Measurements from ENCODE around the gene MAST1.

The MAST1 gene

GRCh38 chr19:12864721-12865715, 26.7 kb downstream of the MAST1 start:
- ChIA-PET POLR2A (ENCODE audit: low non-redundant PET) (no interaction called here), CTCF (no interaction called here)
- TF ChIP-seq, protein P1, sequence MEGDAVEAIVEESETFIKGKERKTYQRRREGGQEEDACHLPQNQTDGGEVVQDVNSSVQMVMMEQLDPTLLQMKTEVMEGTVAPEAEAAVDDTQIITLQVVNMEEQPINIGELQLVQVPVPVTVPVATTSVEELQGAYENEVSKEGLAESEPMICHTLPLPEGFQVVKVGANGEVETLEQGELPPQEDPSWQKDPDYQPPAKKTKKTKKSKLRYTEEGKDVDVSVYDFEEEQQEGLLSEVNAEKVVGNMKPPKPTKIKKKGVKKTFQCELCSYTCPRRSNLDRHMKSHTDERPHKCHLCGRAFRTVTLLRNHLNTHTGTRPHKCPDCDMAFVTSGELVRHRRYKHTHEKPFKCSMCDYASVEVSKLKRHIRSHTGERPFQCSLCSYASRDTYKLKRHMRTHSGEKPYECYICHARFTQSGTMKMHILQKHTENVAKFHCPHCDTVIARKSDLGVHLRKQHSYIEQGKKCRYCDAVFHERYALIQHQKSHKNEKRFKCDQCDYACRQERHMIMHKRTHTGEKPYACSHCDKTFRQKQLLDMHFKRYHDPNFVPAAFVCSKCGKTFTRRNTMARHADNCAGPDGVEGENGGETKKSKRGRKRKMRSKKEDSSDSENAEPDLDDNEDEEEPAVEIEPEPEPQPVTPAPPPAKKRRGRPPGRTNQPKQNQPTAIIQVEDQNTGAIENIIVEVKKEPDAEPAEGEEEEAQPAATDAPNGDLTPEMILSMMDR (conservative IDR thresholded peaks at IDR 0.05; ENCODE audit: low read depth), result no peak
- no peak overlapping the region for H3K27ac ChIP-seq
- DNase-seq (ENCODE audit: low spot score), result no peak

DNA sequence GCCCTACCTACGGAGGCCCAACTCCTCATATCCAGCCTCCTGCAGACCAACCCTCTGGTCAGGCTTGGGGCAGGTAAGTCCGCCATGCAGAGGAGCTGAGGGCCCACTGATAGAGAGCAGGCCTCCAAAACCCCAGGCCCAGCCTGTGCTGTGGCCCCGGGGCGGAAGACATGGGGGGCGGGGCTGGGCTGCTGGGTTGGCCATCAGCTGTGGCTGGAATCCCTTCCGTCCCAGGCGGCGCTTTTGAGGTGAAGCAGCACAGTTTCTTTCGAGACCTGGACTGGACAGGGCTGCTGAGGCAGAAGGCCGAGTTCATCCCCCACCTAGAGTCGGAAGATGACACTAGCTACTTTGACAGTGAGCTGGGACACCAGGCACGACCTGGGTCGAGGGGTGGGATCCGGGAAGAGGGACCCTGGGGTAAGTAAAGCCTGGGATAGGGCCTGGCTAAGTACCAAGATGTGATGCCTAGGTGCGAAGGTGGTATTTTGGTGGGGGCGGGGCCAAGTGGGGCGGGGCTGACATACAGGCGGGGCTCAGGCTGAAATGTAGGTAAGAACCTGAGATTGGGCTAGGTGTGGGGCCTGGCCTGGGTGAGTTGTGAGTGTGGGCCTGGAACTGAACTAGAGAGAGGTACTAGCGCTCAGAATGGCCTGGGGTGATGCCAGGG, 27.6 kb downstream of the MAST1 start:
- POLR2A ChIA-PET (ENCODE audit: low non-redundant PET), result no interaction called here
- DNase-seq (ENCODE audit: low spot score), result no peak
- CTCF ChIA-PET, result no interaction called here
- TF ChIP-seq, protein P1 (conservative IDR thresholded peaks at IDR 0.05; ENCODE audit: low read depth), result no peak
- H3K27ac ChIP-seq, result no peak overlapping the region

DNA sequence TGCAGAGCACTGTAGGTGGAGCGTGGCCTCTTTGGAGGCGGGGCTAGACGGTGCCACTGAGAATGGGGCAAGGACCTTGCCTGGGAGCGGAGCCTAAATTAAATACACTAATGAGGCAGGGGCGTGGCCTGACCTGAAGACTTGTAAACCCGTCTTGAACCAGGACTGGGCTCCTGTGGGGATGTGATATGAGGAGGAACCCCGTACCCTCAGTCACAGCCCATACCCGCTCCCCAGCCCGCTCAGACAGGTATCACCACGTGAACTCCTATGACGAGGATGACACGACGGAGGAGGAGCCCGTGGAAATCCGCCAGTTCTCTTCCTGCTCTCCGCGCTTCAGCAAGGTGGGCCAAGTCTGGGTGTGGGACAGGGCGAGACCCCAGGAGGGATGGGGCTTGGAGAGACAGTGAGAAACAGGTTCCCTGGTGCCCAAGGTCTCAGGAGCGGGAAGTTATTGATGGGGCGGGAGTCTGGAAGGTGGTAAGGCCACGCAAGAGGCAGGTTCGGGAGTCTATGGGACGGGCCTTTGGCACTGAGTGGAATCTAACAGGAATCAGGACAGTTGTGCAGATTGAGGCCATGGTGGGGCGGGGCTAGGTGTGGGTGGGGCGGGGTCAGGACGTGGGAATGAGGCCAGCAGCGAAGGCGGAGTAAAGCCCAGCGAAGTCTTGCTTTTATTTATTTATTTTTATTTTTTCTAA, 28.3 kb downstream of the MAST1 start:
- TF ChIP-seq, protein P1 (conservative IDR thresholded peaks at IDR 0.05; ENCODE audit: low read depth), result no peak
- no peak for DNase-seq (ENCODE audit: low spot score)
- CTCF ChIA-PET, result no interaction called here
- POLR2A ChIA-PET (ENCODE audit: low non-redundant PET), result no interaction called here
- H3K27ac ChIP-seq, result peak overlapping the region; percentile 25; the same call in 1 of the 2 replicates

- ChIA-PET CTCF (no interaction called here), POLR2A (ENCODE audit: low non-redundant PET) (no interaction called here)
- peak; percentile 62 for DNase-seq (ENCODE audit: low spot score)
- TF ChIP-seq, protein P1 (conservative IDR thresholded peaks at IDR 0.05; ENCODE audit: low read depth), result no peak
- H3K27ac ChIP-seq, result peak overlapping the region; percentile 25; the same call in 1 of the 2 replicates
These were observed 29.1 kb downstream of the MAST1 start for GRCh38 chr19:12867120-12868099.

- DNase-seq (ENCODE audit: low spot score), result peak; percentile 68
- TF ChIP-seq, protein P1 (conservative IDR thresholded peaks at IDR 0.05; ENCODE audit: low read depth), result no peak
- ChIA-PET CTCF (no interaction called here), POLR2A (ENCODE audit: low non-redundant PET) (no interaction called here)
- no peak overlapping the region for H3K27ac ChIP-seq
These were observed 30.3 kb downstream of the MAST1 start for GRCh38 chr19:12868540-12869112.
